Ovary (tissue), 9 donors: ENCODE data around the gene NAP1L1. TPM values are rescaled to one million over a fixed set of nuclear protein-coding genes. Genes with fewer than 3 reads are reported as not detected.

Source experiments
- DNase-seq, 5 donors: peaks; one replicate each; pipeline ENCODE4 v3.0.0-alpha.2; 2019 to 2020
- H3K27ac ChIP-seq, 2 donors: fragments of 200-600 bp; one replicate each; pipeline versions ENCODE4 v1.5.1 to v1.8.0; 2019 to 2022
- H3K27me3 ChIP-seq: fragments of 200-600 bp; one replicate; pipeline ENCODE4 v1.8.0; 2022
- H3K36me3 ChIP-seq: fragments of 200-600 bp; sonication (generic); one replicate; pipeline ENCODE4 v1.5.1; 2019
- H3K4me1 ChIP-seq: one replicate; pipeline ENCODE4 v1.8.1; 2013; ENCODE audit warnings: mild to moderate bottlenecking, moderate library complexity; ENCODE audit not compliant: insufficient read depth
- H3K4me3 ChIP-seq: fragments of 200-600 bp; sonication (generic); one replicate; pipeline ENCODE4 v1.5.1; 2017
- H3K9me3 ChIP-seq, 2 donors: fragments of 200-600 bp in 1 of 2; sonication (generic) in 1 of 2; one replicate each; pipeline versions ENCODE4 v1.5.1 to v1.8.1; 2013 to 2019; ENCODE audit warnings: mild to moderate bottlenecking in 1 of 2, moderate library complexity in 1 of 2
- CTCF ChIP-seq, 3 donors: fragments of 450-650 bp in 2 of 3; fragments of 200-600 bp in 1 of 3; IDR thresholded peaks; one replicate each; pipeline versions ENCODE4 v1.5.1 to v1.8.0; 2016 to 2022; ENCODE audit warnings: antibody characterized with exemption in 3 of 3, mild to moderate bottlenecking in 1 of 3
- EP300 ChIP-seq: sonication (generic); formaldehyde crosslinking; IDR thresholded peaks from one replicate; pipeline ENCODE4 v1.6.1; 2017; ENCODE audit warnings: antibody characterized with exemption
- POLR2A ChIP-seq: fragments of 450-650 bp; IDR thresholded peaks from one replicate; pipeline ENCODE4 v1.6.1; 2017; ENCODE audit warnings: antibody characterized with exemption, mild to moderate bottlenecking, moderate library complexity
- WGBS, 3 donors: extraction: QIAGEN DNeasy Blood & Tissue Kit in 1 of 3; methylation state at CpG; one replicate each; pipeline versions ENCODE4 v1.1.5 to v1.1.7; 2013 to 2017; 5-methylcytosine and 5-hydroxymethylcytosine counted together
- intact Hi-C, 4 donors: fragments of 100-400 bp; cut with DNase I; formaldehyde crosslinking; loops; one replicate each; pipeline versions ENCODE4 v1.11.0 to v1.15.1; 2022 to 2023
- polyA plus RNA-seq, 2 donors: library from polyadenylated mRNA; stranded (reverse); fragments of 200-250 nt in 1 of 2; fragments of 350-450 nt in 1 of 2; fragmentation: Illumina TruSeq in 1 of 2; extraction: RNeasy Lipid Tissue Mini Kit (QIAGEN cat#74804) in 1 of 2; gene quantifications; one replicate each; pipeline ENCODE4 v1.2.3, GENCODE V29; 2013 to 2014
- total RNA-seq, 7 donors: library from RNA; depleted of rRNA in 2 of 7; stranded (reverse); fragments of >200 nt in 2 of 7; fragmentation: NEBNext Ultra II Directional in 3 of 7; extraction: Animal tissue kit (Norgen Biotek cat#: 25700) in 3 of 7; gene quantifications; one replicate each; pipeline versions ENCODE4 v1.1.0 to v1.2.4, GENCODE V29; 2016 to 2023
- donor health status: DM: no; HTN: no; CAD: no; lungs with moderate emphysema.
- donor health status: DM: no; HTN: no; CAD: no.
- donor health status: Bipolar disorder and iron deficiency.
- donor health status: DM: yes; HTN: yes; CAD: no.
- donor health status: DM: no; HTN: no; CAD: no.
- donor health status: DM: yes; HTN: yes; CAD: no.

Gene NAP1L1
- total and polyA plus RNA-seq, 9 donors: 500 to 1,115 (median 750) TPM

- H3K36me3 ChIP-seq: no peaks in the 10 kb centered on the region
- intact Hi-C loops: no loop called here
- H3K27me3 ChIP-seq: no peaks in the 10 kb centered on the region
- no peak for DNase-seq
- H3K4me3 ChIP-seq: no peak overlapping the region
- no peaks in the 10 kb centered on the region for H3K9me3 ChIP-seq
- no peak for TF ChIP-seq CTCF (IDR thresholded peaks at IDR 0.05)
- no peak for TF ChIP-seq EP300
- TF ChIP-seq POLR2A: no peak
- 89 to 92% (median 90%) methylated on average over 2 of the region's 2 CpGs for WGBS, 3 donors
- H3K27ac ChIP-seq: no peak overlapping the region
- no peaks in the 10 kb centered on the region for H3K4me1 ChIP-seq
Measured at GRCh38 chr12:76023069-76023690, 61.3 kb downstream of the NAP1L1 start.

GRCh38 chr12:76022506-76022905 is 62.0 kb downstream of the NAP1L1 start:
- no peaks in the 10 kb centered on the region for H3K9me3 ChIP-seq
- no peaks in the 10 kb centered on the region for H3K36me3 ChIP-seq
- no peak for DNase-seq
- H3K4me1 ChIP-seq: no peaks in the 10 kb centered on the region
- WGBS, 3 donors: 94 to 97% (median 95%) methylated on average over 3 of the region's 3 CpGs
- H3K4me3 ChIP-seq: no peak overlapping the region
- intact Hi-C loops: no loop called here
- TF ChIP-seq CTCF (IDR thresholded peaks at IDR 0.05) (no peak), EP300 (no peak), POLR2A (no peak)
- H3K27me3 ChIP-seq: no peaks in the 10 kb centered on the region
- H3K27ac ChIP-seq: no peak overlapping the region

- no peak for TF ChIP-seq CTCF (IDR thresholded peaks at IDR 0.05)
- no peak for TF ChIP-seq EP300
- TF ChIP-seq POLR2A: no peak
- no peaks in the 10 kb centered on the region for H3K36me3 ChIP-seq
- no peaks in the 10 kb centered on the region for H3K27me3 ChIP-seq
- no peak overlapping the region for H3K4me3 ChIP-seq
- peak in 3 of 5 donors; percentile 30 to 64 (median 37) for DNase-seq
- no peaks in the 10 kb centered on the region for H3K9me3 ChIP-seq
- 30 to 35% (median 32%) methylated on average over 15 of the region's 15 CpGs for WGBS, 3 donors
- no peaks in the 10 kb centered on the region for H3K4me1 ChIP-seq
- intact Hi-C loops: no loop called here
- peak overlapping the region in 1 of 2 donors; percentile 59 for H3K27ac ChIP-seq
Measured at GRCh38 chr12:76020731-76021672, 63.5 kb downstream of the NAP1L1 start.

- intact Hi-C loops: no loop called here
- H3K4me3 ChIP-seq: no peak overlapping the region
- H3K27me3 ChIP-seq: no peaks in the 10 kb centered on the region
- no peaks in the 10 kb centered on the region for H3K36me3 ChIP-seq
- no peaks in the 10 kb centered on the region for H3K4me1 ChIP-seq
- TF ChIP-seq CTCF (IDR thresholded peaks at IDR 0.05) (no peak), EP300 (no peak), POLR2A (no peak)
- no peaks in the 10 kb centered on the region for H3K9me3 ChIP-seq
- H3K27ac ChIP-seq: peak overlapping the region in 1 of 2 donors; percentile 59
- WGBS, 3 donors: 86 to 92% (median 91%) methylated on average over 5 of the region's 5 CpGs
- DNase-seq: peak in 2 of 5 donors; percentile 24 to 29
Measured at GRCh38 chr12:76020281-76020680, 64.2 kb downstream of the NAP1L1 start.
